SK-N-SH treated with all-trans-retinoic acid at 6 μM for 48 hours (cell line): ENCODE measurements around the gene TRAPPC4.

Experiments used
- OSR1 ChIP-seq: fragments of 250-450 bp; sonication (Bioruptor Pico); IDR thresholded peaks from 2 replicates; pipeline ENCODE4 v1.8.0; 2022; ENCODE audit warnings: moderate library complexity, mild to moderate bottlenecking, inconsistent platforms
- PATZ1 ChIP-seq: fragments of 250-450 bp; sonication (Bioruptor Pico); IDR thresholded peaks from 2 replicates; pipeline ENCODE4 v1.8.0; 2020; ENCODE audit warnings: mild to moderate bottlenecking, moderate library complexity, borderline replicate concordance
- RARB ChIP-seq: fragments of 250-450 bp; sonication (Bioruptor Pico); IDR thresholded peaks from 2 replicates; pipeline ENCODE4 v1.8.0; 2021; ENCODE audit warnings: mild to moderate bottlenecking, moderate library complexity
- ZC3H10 ChIP-seq: fragments of 250-450 bp; sonication (Bioruptor Pico); IDR thresholded peaks from 2 replicates; pipeline ENCODE4 v1.5.1; 2021; ENCODE audit warnings: mild to moderate bottlenecking, moderate library complexity

GRCh38 chr11:118998388-118998717 lies 20.2 kb upstream of the TRAPPC4 start:
- TF ChIP-seq OSR1 (CRISPR knock-in tag) = no peak
- TF ChIP-seq PATZ1 (CRISPR knock-in tag) = no peak
- no peak for TF ChIP-seq RARB (CRISPR knock-in tag)
- no peak for TF ChIP-seq ZC3H10 (CRISPR knock-in tag)
